K562 (cell line): ENCODE data around the gene MEA1. TPM values are rescaled to one million over a fixed set of nuclear protein-coding genes. Genes with fewer than 3 reads are reported as not detected.

Experiments used
- CBFA2T3 ChIP-seq: fragments of 450-650 bp; IDR thresholded peaks from 2 replicates; pipeline ENCODE4 v1.6.1; 2017
- DPF2 ChIP-seq: fragments of 450-650 bp; IDR thresholded peaks from 2 replicates; pipeline ENCODE4 v1.6.1; 2016
- EGR1 ChIP-seq: fragments of 450-650 bp; conservative IDR thresholded peaks from 2 replicates; pipeline ENCODE4 v1.6.1; 2017; ENCODE audit warnings: mild to moderate bottlenecking
- FOSL1 ChIP-seq: fragments of 200-800 bp; sonication (Bioruptor generic); conservative IDR thresholded peaks from 2 replicates; pipeline ENCODE4 v1.6.1; 2016; ENCODE audit warnings: missing genetic modification characterization, missing compliant biosample characterization
- GTF2E2 ChIP-seq: fragments of 200-800 bp; sonication (Bioruptor generic); IDR thresholded peaks from 2 replicates; pipeline ENCODE4 v1.6.1; 2016; ENCODE audit warnings: missing genetic modification characterization, missing compliant biosample characterization
- HLTF ChIP-seq: fragments of 450-650 bp; IDR thresholded peaks from 2 replicates; pipeline ENCODE4 v1.6.1; 2016
- HNRNPUL1 ChIP-seq: fragments of 200-400 bp; formaldehyde crosslinking; IDR thresholded peaks from 2 replicates; pipeline ENCODE4 v1.6.1; 2017; ENCODE audit warnings: low read length
- LARP7 ChIP-seq: fragments of 450-650 bp; IDR thresholded peaks from 2 replicates; pipeline ENCODE4 v1.6.1; 2016
- MCM2 ChIP-seq: fragments of 450-650 bp; IDR thresholded peaks from 2 replicates; pipeline ENCODE4 v1.6.1; 2017; ENCODE audit warnings: low read depth, mild to moderate bottlenecking
- MED1 ChIP-seq: sonication (generic); formaldehyde crosslinking; IDR thresholded peaks from 2 replicates; pipeline ENCODE4 v1.8.1; 2023; ENCODE audit warnings: missing genetic modification reagents, borderline replicate concordance
- MTA2 ChIP-seq: fragments of 450-650 bp; IDR thresholded peaks from 2 replicates; pipeline ENCODE4 v1.6.1; 2016; ENCODE audit warnings: low read depth
- MTA3 ChIP-seq: fragments of 450-650 bp; formaldehyde crosslinking; IDR thresholded peaks from 2 replicates; pipeline ENCODE4 v1.6.1; 2017; ENCODE audit warnings: mild to moderate bottlenecking, borderline replicate concordance
- PHB2 ChIP-seq: fragments of 450-650 bp; IDR thresholded peaks from 2 replicates; pipeline ENCODE4 v1.6.1; 2017; ENCODE audit warnings: low read depth
- PHF20 ChIP-seq: fragments of 450-650 bp; IDR thresholded peaks from 2 replicates; pipeline ENCODE4 v1.6.1; 2018; ENCODE audit not compliant: partially characterized antibody
- PHF21A ChIP-seq: fragments of 450-650 bp; IDR thresholded peaks from 2 replicates; pipeline ENCODE4 v1.6.1; 2017; ENCODE audit warnings: low read depth, borderline replicate concordance
- PHF8 ChIP-seq: fragments of 200-600 bp; sonication (generic); IDR thresholded peaks from 2 replicates; pipeline ENCODE4 v1.6.1; 2012; ENCODE audit warnings: mixed run types, mild to moderate bottlenecking, inconsistent platforms, low read length, moderate library complexity, borderline replicate concordance
- POLR2A ChIP-seq: fragments of 450-650 bp; conservative IDR thresholded peaks from 2 replicates; pipeline ENCODE4 v1.6.1; 2016
- POLR2B ChIP-seq: fragments of 450-650 bp; IDR thresholded peaks from 2 replicates; pipeline ENCODE4 v1.6.1; 2018; ENCODE audit warnings: low read depth; ENCODE audit not compliant: partially characterized antibody
- PPARD ChIP-seq: fragments of 250-450 bp; sonication (Bioruptor Pico); IDR thresholded peaks from 2 replicates; pipeline ENCODE4 v1.8.0; 2022; ENCODE audit warnings: inconsistent platforms, mild to moderate bottlenecking, moderate library complexity
- SOX6 ChIP-seq: fragments of 450-650 bp; IDR thresholded peaks from 2 replicates; pipeline ENCODE4 v1.6.1; 2014; ENCODE audit warnings: mild to moderate bottlenecking
- TBL1XR1 ChIP-seq, 2 experiments: IDR thresholded peaks; 2 replicates each; pipeline ENCODE4 v1.6.1; 2012; ENCODE audit warnings: improper control_type of control experiment in 2 of 2, low read length in 2 of 2, mild to moderate bottlenecking in 1 of 2
- TCF7L2 ChIP-seq: fragments of 150-350 bp; IDR thresholded peaks from 2 replicates; pipeline ENCODE4 v1.6.1; 2016; ENCODE audit warnings: low read depth, mild to moderate bottlenecking, low read length, moderate library complexity
- ZFP1 ChIP-seq: fragments of 450-650 bp; formaldehyde crosslinking; IDR thresholded peaks from 2 replicates; pipeline ENCODE4 v1.4.0; 2020; ENCODE audit warnings: mild to moderate bottlenecking, mixed read lengths
- ZFX ChIP-seq: sonication (generic); formaldehyde crosslinking; IDR thresholded peaks from 2 replicates; pipeline ENCODE4 v1.8.0; 2022; ENCODE audit warnings: mild to moderate bottlenecking, missing genetic modification reagents, moderate library complexity
- ZNF12 ChIP-seq: sonication (generic); formaldehyde crosslinking; IDR thresholded peaks from 2 replicates; pipeline ENCODE4 v1.4.0; 2020; ENCODE audit warnings: mild to moderate bottlenecking, missing genetic modification reagents
- ZNF121 ChIP-seq: sonication (generic); formaldehyde crosslinking; conservative IDR thresholded peaks from 2 replicates; pipeline ENCODE4 v1.8.0; 2022; ENCODE audit warnings: missing genetic modification reagents
- ZNF165 ChIP-seq: fragments of 250-450 bp; sonication (Bioruptor Pico); IDR thresholded peaks from 2 replicates; pipeline ENCODE4 v1.4.0; 2020; ENCODE audit warnings: borderline replicate concordance
- ZNF76 ChIP-seq: fragments of 250-450 bp; sonication (Bioruptor Pico); IDR thresholded peaks from 2 replicates; pipeline ENCODE4 v1.4.0; 2020; ENCODE audit warnings: mild to moderate bottlenecking, moderate library complexity, borderline replicate concordance
- ZSCAN29 ChIP-seq: fragments of 450-650 bp; IDR thresholded peaks from 2 replicates; pipeline ENCODE4 v1.6.1; 2017
- polyA plus RNA-seq, 8 experiments: library from polyadenylated mRNA; depleted of rRNA in 4 of 8; stranded (reverse) in 5 of 8; unstranded in 3 of 8; fragments of >200 nt; fragmentation: Nextera tagmentation in 2 of 8; fragmentation: Illumina TruSeq in 1 of 8; extraction: Ambion mirVana in 2 of 8; extraction: Trizol in 1 of 8; gene quantifications; 2 replicates each; pipeline versions ENCODE4 v1.2.1 to v1.2.3, GENCODE V29; 2011 to 2014; ENCODE audit warnings: inconsistent platforms in 1 of 8, missing spikeins in 1 of 8
- total RNA-seq, 7 experiments: library from RNA; depleted of rRNA in 6 of 7; stranded (reverse); fragments of >200 nt in 6 of 7; fragmentation: Illumina TruSeq in 2 of 7; extraction: Trizol in 2 of 7; gene quantifications; 2 replicates each; pipeline versions ENCODE4 v1.2.1 to v1.2.3, GENCODE V29; 2011 to 2021; ENCODE audit warnings: low replicate concordance in 1 of 7
- TF ChIP-seq, protein P1 (sequence below): sonication (generic); formaldehyde crosslinking; IDR thresholded peaks from 2 replicates; pipeline ENCODE4 v1.8.0; 2022; ENCODE audit warnings: mild to moderate bottlenecking, missing genetic modification reagents, borderline replicate concordance
- TF ChIP-seq, protein P2 (sequence below): fragments of 250-450 bp; sonication (Bioruptor Pico); IDR thresholded peaks from 2 replicates; pipeline ENCODE4 v1.8.0; 2021; ENCODE audit warnings: moderate library complexity, mild to moderate bottlenecking, inconsistent platforms

MEA1 gene
- total and polyA plus RNA-seq, 9 of the 15 experiments (the other 6 are each of a cell fraction or from before 2014, with no cell fraction given) = 86.8 to 210 (median 152) TPM

- TF ChIP-seq CBFA2T3 = 0 out of 2 replicates have a peak, but pooled peaks have one; percentile 15
- TF ChIP-seq PHF8 = peak; percentile 77; the same call in 1 of the 2 replicates
- peak; percentile 54 for TF ChIP-seq POLR2B
- TF ChIP-seq MED1 = no peak
- TF ChIP-seq LARP7 = peak; percentile 74; the same call in 1 of the 2 replicates
- TF ChIP-seq ZSCAN29 = no peak
- TF ChIP-seq MTA2 = no peak
- peak; percentile 90; the same call in 1 of the 2 replicates for TF ChIP-seq GTF2E2 (tag)
- no peak for TF ChIP-seq SOX6
- no peak for TF ChIP-seq ZFP1
- TF ChIP-seq ZNF76 = no peak
- no peak for TF ChIP-seq PHB2
- no peak for TF ChIP-seq ZNF165 (CRISPR knock-in tag)
- TF ChIP-seq DPF2 = peak; percentile 49
- no peak for TF ChIP-seq TBL1XR1 (IDR thresholded peaks at IDR 0.05; ENCODE audit: low read length in 2 of 2)
- TF ChIP-seq, protein P1, sequence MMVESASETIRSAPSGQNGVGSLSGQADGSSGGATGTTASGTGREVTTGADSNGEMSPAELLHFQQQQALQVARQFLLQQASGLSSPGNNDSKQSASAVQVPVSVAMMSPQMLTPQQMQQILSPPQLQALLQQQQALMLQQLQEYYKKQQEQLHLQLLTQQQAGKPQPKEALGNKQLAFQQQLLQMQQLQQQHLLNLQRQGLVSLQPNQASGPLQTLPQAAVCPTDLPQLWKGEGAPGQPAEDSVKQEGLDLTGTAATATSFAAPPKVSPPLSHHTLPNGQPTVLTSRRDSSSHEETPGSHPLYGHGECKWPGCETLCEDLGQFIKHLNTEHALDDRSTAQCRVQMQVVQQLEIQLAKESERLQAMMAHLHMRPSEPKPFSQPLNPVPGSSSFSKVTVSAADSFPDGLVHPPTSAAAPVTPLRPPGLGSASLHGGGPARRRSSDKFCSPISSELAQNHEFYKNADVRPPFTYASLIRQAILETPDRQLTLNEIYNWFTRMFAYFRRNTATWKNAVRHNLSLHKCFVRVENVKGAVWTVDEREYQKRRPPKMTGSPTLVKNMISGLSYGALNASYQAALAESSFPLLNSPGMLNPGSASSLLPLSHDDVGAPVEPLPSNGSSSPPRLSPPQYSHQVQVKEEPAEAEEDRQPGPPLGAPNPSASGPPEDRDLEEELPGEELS = 0 out of 2 replicates have a peak, but pooled peaks have one; percentile 48
- no peak for TF ChIP-seq FOSL1
- TF ChIP-seq MCM2 = no peak
- TF ChIP-seq HNRNPUL1 = no peak
- peak; percentile 80; the same call in 1 of the 2 replicates for TF ChIP-seq HLTF
- 0 out of 2 replicates have a peak, but pooled peaks have one; percentile 27 for TF ChIP-seq MTA3
- peak; percentile 72; the same call in 1 of the 2 replicates for TF ChIP-seq ZFX
- TF ChIP-seq PHF20 = no peak
- TF ChIP-seq PHF21A = no peak
- TF ChIP-seq, protein P2, sequence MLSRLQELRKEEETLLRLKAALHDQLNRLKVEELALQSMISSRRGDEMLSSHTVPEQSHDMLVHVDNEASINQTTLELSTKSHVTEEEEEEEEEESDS = no peak
- 0 out of 2 replicates have a peak, but pooled peaks have one; percentile 6 for TF ChIP-seq ZNF12 (CRISPR knock-in tag)
- peak; percentile 51 for TF ChIP-seq EGR1
- TF ChIP-seq POLR2A = peak; percentile 38; the same call in 1 of the 2 replicates
- TF ChIP-seq TCF7L2 = 0 out of 2 replicates have a peak, but pooled peaks have one; percentile 14
- TF ChIP-seq PPARD (CRISPR knock-in tag) = no peak
- TF ChIP-seq ZNF121 (CRISPR knock-in tag) = 0 out of 2 replicates have a peak, but pooled peaks have one; percentile 22
Observed at GRCh38 chr6:43013097-43013842, 476 bp downstream of the MEA1 start (continued).
